CD4-positive, alpha-beta memory T cell (primary cell): ENCODE data around the gene CDK3. TPM values are rescaled to one million over a fixed set of nuclear protein-coding genes. Genes with fewer than 3 reads are reported as not detected.
A peak's percentile ranks its signal among the peaks of the same experiment; 100 is the strongest.

Experiments used
- CTCF ChIA-PET: fragments of 350-600 bp; sonication (Branson Sonifier 250); formaldehyde crosslinking; loops from one replicate; lab custom pipeline; 2021; ENCODE audit warnings: inconsistent platforms; ENCODE audit not compliant: partially characterized antibody; lab: Charles Lee
- POLR2A ChIA-PET: fragments of 350-600 bp; sonication (Branson Sonifier 250); formaldehyde crosslinking; loops from one replicate; lab custom pipeline; 2021; ENCODE audit not compliant: partially characterized antibody; lab: Charles Lee
- DNase-seq, 5 donors: peaks; one replicate each; pipeline versions ENCODE4 v3.0.0 to v3.0.0-alpha.2; 2020 to 2022; ENCODE audit warnings: mixed read lengths in 1 of 5
- H3K27ac ChIP-seq: one replicate; pipeline ENCODE4 v1.7.0; 2013; ENCODE audit warnings: low read depth, low read length
- H3K27me3 ChIP-seq: 2 replicates; pipeline ENCODE4 v1.7.0; 2013; ENCODE audit warnings: mild to moderate bottlenecking, low read length, moderate library complexity; ENCODE audit not compliant: insufficient read depth
- H3K36me3 ChIP-seq: 2 replicates; pipeline ENCODE4 v1.7.0; 2013; ENCODE audit warnings: mild to moderate bottlenecking, low read length, moderate library complexity; ENCODE audit not compliant: insufficient read depth
- H3K4me1 ChIP-seq: 2 replicates; pipeline ENCODE4 v1.7.0; 2013; ENCODE audit warnings: mild to moderate bottlenecking, low read length, moderate library complexity; ENCODE audit not compliant: insufficient read depth
- H3K4me3 ChIP-seq, 2 donors: one replicate each; pipeline ENCODE4 v1.7.0; 2013; ENCODE audit warnings: low read length in 2 of 2, mild to moderate bottlenecking in 1 of 2
- H3K9me3 ChIP-seq, 2 donors: one replicate each; pipeline ENCODE4 v1.7.0; 2013; ENCODE audit warnings: low read length in 2 of 2, control low read depth in 1 of 2; ENCODE audit not compliant: control insufficient read depth in 1 of 2
- H3K27ac Mint-ChIP-seq, 7 donors: one replicate each; pipeline ENCODE4 v1.8.0; 2020 to 2021; ENCODE audit warnings: mixed read lengths in 7 of 7, mild to moderate bottlenecking in 6 of 7, inconsistent platforms in 3 of 7, moderate library complexity in 3 of 7
- H3K27me3 Mint-ChIP-seq, 2 donors: one replicate each; pipeline ENCODE4 v1.8.0; 2020 to 2021; ENCODE audit warnings: mixed read lengths in 2 of 2
- H3K36me3 Mint-ChIP-seq, 2 donors: one replicate each; pipeline ENCODE4 v1.8.0; 2020 to 2021; ENCODE audit warnings: mixed read lengths in 2 of 2, inconsistent platforms in 1 of 2, mild to moderate bottlenecking in 1 of 2
- H3K4me1 Mint-ChIP-seq, 4 donors: one replicate each; pipeline ENCODE4 v1.8.0; 2020 to 2021; ENCODE audit warnings: mixed read lengths in 4 of 4, mild to moderate bottlenecking in 1 of 4
- H3K4me3 Mint-ChIP-seq, 8 donors: one replicate each; pipeline ENCODE4 v1.8.0; 2020 to 2021; ENCODE audit warnings: mixed read lengths in 8 of 8, mild to moderate bottlenecking in 7 of 8, moderate library complexity in 6 of 8, inconsistent platforms in 3 of 8
- H3K9me3 Mint-ChIP-seq, 8 donors: one replicate each; pipeline ENCODE4 v1.8.0; 2020 to 2021; ENCODE audit warnings: mixed read lengths in 8 of 8, mild to moderate bottlenecking in 5 of 8, inconsistent platforms in 3 of 8, moderate library complexity in 1 of 8
- intact Hi-C: fragments of 100-400 bp; cut with micrococcal nuclease; formaldehyde crosslinking; loops from one replicate; pipeline ENCODE4 v1.15.1; 2023
- polyA plus RNA-seq, 2 donors: library from polyadenylated mRNA; unstranded; fragments of 300-500 nt; fragmentation: Illumina TruSeq; gene quantifications; one replicate each; pipeline ENCODE4 v1.2.3, GENCODE V29; 2021
- total RNA-seq, 2 experiments: library from RNA; stranded (reverse); gene quantifications; one replicate each; pipeline ENCODE4 v1.2.3, GENCODE V29; 2021

Gene CDK3
- total and polyA plus RNA-seq, 4 experiments from 2014 or later = 1.0 to 9.7 (median 5.4) TPM

DNA sequence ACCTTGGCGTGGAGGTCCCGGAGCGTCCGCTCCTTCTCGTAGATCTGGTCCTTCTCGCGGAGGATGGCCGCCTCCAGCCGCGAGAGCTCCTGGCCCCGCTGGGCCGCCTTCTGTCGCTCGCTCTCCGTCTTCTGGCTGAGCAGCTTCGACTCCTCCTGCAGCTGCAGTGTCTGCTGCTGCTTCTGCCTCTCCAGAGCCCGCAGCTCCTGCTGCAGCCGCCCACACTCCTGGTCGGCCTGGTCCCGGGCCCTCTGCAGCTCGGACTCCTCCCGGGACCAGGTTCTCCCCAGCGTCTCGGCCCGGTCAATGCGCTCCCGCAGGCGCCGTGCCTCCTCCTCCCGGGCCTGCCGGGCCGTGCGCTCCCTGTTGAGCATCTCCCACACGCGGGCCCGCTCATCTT, 7.6 kb downstream of the CDK3 start:
- H3K9me3 ChIP-seq = no peaks in the 10 kb centered on the region
- H3K27me3 ChIP-seq = no peaks in the 10 kb centered on the region
- no peaks in the 10 kb centered on the region for H3K4me1 ChIP-seq
- DNase-seq = no peak
- peaks cover 0 to 5% (median 3%) of the 10 kb centered on the region in 4 donors for H3K4me1 Mint-ChIP-seq
- H3K27ac Mint-ChIP-seq = no peak overlapping the region
- no peak overlapping the region for H3K4me3 ChIP-seq
- no peaks in the 10 kb centered on the region for H3K27me3 Mint-ChIP-seq
- ChIA-PET CTCF (interaction anchor here (0.6 to 11.7 kb wide), 7 partner anchors 10 to 291 kb away, joined by 3 to 168 read pairs (median 11); partner anchors contain the start of genes EXOC7 and MRPL38), POLR2A (interaction anchor here (2.5 kb wide), 1 partner anchor 103 kb away, joined by 6 read pairs; the partner anchor contains the start of gene MRPL38)
- no peak overlapping the region for H3K27ac ChIP-seq
- no peak overlapping the region for H3K4me3 Mint-ChIP-seq
- peaks cover 0 to 4% of the 10 kb centered on the region in 2 donors for H3K36me3 Mint-ChIP-seq
- H3K36me3 ChIP-seq = no peaks in the 10 kb centered on the region
- H3K9me3 Mint-ChIP-seq = no peaks in the 10 kb centered on the region
- intact Hi-C loops = loop anchor here (5.0 kb wide), 1 partner anchor 256 kb away; no protein-coding TSS in a partner anchor

DNA sequence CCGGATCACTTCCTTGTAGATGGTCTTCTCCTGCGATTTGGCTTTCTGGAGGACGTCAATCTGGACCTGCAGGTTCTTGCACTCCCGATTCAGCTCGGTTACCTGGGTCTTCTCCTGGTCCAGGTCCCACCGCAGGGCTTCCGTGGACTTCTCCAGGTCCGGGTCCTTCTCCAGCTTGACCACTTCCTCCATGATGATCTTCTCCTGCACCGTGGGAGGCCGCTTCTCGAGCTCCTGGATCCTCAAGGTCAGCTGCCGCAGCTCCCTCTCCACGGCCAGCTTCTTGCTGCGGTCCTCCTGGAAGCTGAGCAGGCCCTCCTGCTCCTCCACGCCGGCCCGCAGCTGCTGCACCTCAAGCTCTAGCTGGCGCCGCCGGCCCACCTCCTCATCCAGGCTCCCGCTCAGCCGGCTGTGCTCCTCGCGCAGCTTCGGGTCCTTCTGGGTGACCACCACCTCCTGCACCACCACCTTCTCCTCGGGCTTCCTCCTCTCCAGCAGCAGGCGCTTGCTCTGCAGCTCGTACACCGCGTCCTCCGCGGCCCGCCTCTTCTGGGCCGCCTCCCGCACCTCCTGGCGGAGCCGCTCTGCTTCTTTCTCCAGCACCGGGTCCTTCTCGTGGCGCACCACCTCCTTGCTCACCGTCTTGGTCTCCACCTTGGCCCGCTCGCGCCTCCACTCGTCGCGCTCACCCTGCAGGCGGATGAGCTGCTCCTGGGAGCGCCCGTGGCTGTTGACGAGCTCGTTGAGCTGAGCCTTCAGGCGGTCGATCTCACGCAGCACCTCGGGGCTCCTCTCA, 8.2 kb downstream of the CDK3 start:
- H3K27me3 Mint-ChIP-seq = no peaks in the 10 kb centered on the region
- H3K4me3 ChIP-seq = no peak overlapping the region
- H3K4me3 Mint-ChIP-seq = no peak overlapping the region
- peak overlapping the region in 1 of 7 donors; percentile 58 for H3K27ac Mint-ChIP-seq
- H3K4me1 ChIP-seq = peaks cover under 1% of the 10 kb centered on the region
- peaks cover 0 to 4% of the 10 kb centered on the region in 2 donors for H3K36me3 Mint-ChIP-seq
- DNase-seq = no peak
- intact Hi-C loops = loop anchor here (5.0 kb wide), 1 partner anchor 257 kb away; no protein-coding TSS in a partner anchor
- H3K36me3 ChIP-seq = no peaks in the 10 kb centered on the region
- no peaks in the 10 kb centered on the region for H3K9me3 ChIP-seq
- CTCF ChIA-PET = interaction anchor here (0.8 to 11.7 kb wide), 9 partner anchors 11 to 290 kb away, joined by 3 to 168 read pairs (median 4); partner anchors contain the start of genes EXOC7 and MRPL38
- H3K27ac ChIP-seq = no peak overlapping the region
- POLR2A ChIA-PET = interaction anchor here (2.5 kb wide), 1 partner anchor 104 kb away, joined by 6 read pairs; the partner anchor contains the start of gene MRPL38
- peaks cover 0 to 5% (median 3%) of the 10 kb centered on the region in 4 donors for H3K4me1 Mint-ChIP-seq
- H3K27me3 ChIP-seq = no peaks in the 10 kb centered on the region
- no peaks in the 10 kb centered on the region for H3K9me3 Mint-ChIP-seq

DNA sequence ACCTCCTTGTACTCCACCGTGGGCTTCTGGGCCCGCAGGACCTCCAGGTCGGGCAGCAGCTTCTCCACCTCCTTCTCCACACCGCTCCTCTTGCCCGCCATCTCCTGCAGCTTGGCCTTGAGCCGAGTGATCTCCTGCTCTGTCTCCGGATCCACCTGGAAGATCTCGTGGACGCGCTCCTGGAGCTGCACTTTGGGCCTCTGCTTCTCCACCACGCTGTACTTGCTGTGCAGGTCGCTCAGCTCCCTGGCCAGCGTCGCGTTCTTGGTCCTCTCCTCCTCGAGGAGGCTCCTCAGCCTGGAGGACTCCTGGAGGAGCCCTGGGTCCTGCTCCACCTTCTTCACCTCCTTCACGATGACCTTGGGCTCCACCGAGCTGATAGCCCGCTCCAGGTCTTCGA, 8.8 kb downstream of the CDK3 start:
- H3K4me1 Mint-ChIP-seq = peaks cover 3 to 10% (median 8%) of the 10 kb centered on the region in 4 donors
- no peaks in the 10 kb centered on the region for H3K9me3 ChIP-seq
- peak overlapping the region in 1 of 7 donors; percentile 58 for H3K27ac Mint-ChIP-seq
- no peaks in the 10 kb centered on the region for H3K9me3 Mint-ChIP-seq
- H3K4me1 ChIP-seq = peaks cover 7% of the 10 kb centered on the region
- intact Hi-C loops = loop anchor here (5.0 kb wide), 1 partner anchor 257 kb away; no protein-coding TSS in a partner anchor
- no peak overlapping the region for H3K27ac ChIP-seq
- peaks cover 0 to 4% of the 10 kb centered on the region in 2 donors for H3K36me3 Mint-ChIP-seq
- H3K27me3 ChIP-seq = no peaks in the 10 kb centered on the region
- no peaks in the 10 kb centered on the region for H3K27me3 Mint-ChIP-seq
- H3K4me3 Mint-ChIP-seq = no peak overlapping the region
- CTCF ChIA-PET = interaction anchor here (0.8 to 11.7 kb wide), 8 partner anchors 10 to 290 kb away, joined by 3 to 168 read pairs (median 4); partner anchors contain the start of gene EXOC7
- DNase-seq = no peak
- H3K4me3 ChIP-seq = no peak overlapping the region
- POLR2A ChIA-PET = interaction anchor here (2.5 kb wide), 1 partner anchor 105 kb away, joined by 6 read pairs; the partner anchor contains the start of gene MRPL38
- no peaks in the 10 kb centered on the region for H3K36me3 ChIP-seq

DNA sequence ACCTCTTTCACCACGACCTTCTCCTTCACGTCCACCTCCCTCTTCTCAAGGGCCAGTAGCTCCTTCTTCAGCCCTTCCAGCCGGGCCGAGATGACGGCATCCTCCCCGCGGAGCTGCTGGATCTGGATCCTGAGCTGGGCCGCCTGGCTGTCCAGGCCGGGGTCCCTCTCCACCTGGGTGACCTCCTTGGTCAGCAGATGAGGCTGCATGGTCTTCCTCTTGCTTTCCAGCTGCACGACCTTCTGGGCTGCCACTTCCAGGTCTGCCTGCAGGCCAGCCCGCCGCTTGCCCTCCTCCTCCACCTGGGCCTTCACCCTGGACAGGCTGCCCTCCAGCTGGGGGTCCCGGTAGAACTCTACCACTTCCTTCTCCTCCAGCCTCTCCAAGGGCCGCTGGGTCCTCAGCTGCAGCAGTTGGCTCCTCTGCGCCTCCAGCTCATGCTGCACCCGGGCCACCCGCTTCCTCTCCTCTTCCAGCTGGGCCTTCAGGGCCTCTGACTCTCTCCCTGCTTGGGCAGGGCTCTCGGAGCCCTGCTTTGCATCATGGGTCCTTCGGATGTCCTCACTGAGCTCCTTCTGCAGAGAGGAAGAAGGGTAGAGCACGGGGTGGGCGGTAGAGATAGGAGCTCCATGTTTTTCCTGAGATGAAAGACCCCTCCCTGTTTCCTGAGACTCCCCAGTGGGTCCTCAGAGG, 9.5 kb downstream of the CDK3 start:
- Mint-ChIP-seq H3K27me3 (no peaks in the 10 kb centered on the region), H3K27ac (peak overlapping the region in 1 of 7 donors; percentile 58), H3K36me3 (peaks cover 0 to 4% of the 10 kb centered on the region in 2 donors), H3K4me1 (peaks cover 3 to 11% (median 8%) of the 10 kb centered on the region in 4 donors), H3K4me3 (no peak overlapping the region), H3K9me3 (no peaks in the 10 kb centered on the region)
- no peak overlapping the region for H3K27ac ChIP-seq
- H3K4me1 ChIP-seq = peaks cover 8% of the 10 kb centered on the region
- H3K27me3 ChIP-seq = no peaks in the 10 kb centered on the region
- H3K9me3 ChIP-seq = no peaks in the 10 kb centered on the region
- ChIA-PET POLR2A (interaction anchor here (2.5 kb wide), 1 partner anchor 105 kb away, joined by 6 read pairs; the partner anchor contains the start of gene MRPL38), CTCF (interaction anchor here (1.0 to 11.7 kb wide), 9 partner anchors 8 to 307 kb away, joined by 3 to 168 read pairs (median 5); partner anchors contain the start of genes CDK3 and MRPL38)
- intact Hi-C loops = loop anchor here (5.0 kb wide), 3 partner anchors 112 to 258 kb away; no protein-coding TSS in a partner anchor
- no peaks in the 10 kb centered on the region for H3K36me3 ChIP-seq
- no peak for DNase-seq
- no peak overlapping the region for H3K4me3 ChIP-seq

DNA sequence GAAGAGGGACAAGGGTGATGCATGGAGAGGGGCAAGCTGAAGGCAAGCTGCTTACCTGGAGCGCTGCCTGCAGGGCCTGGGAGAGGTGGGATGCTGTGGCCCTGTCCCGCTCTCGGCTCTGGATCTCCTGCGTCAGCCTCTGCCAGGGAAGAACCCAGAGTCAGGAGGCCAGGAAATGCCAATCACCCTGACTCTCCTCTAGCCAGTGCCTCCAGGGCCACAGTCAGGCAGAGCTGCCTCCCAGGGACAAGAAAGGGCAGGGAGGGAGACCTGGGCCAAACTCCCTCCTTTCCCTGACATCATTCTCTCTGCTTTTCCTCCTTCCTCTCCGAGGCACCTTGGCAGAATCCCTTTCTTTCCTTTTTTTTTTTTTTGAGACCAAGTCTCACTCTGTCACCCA, 11.3 kb downstream of the CDK3 start:
- no peak overlapping the region for H3K27ac Mint-ChIP-seq
- H3K36me3 ChIP-seq = no peaks in the 10 kb centered on the region
- H3K4me1 Mint-ChIP-seq = peaks cover 3 to 11% (median 6%) of the 10 kb centered on the region in 4 donors
- no peaks in the 10 kb centered on the region for H3K27me3 Mint-ChIP-seq
- CTCF ChIA-PET = interaction anchor here (0.7 to 11.7 kb wide), 11 partner anchors 7 to 287 kb away, joined by 3 to 168 read pairs (median 4); partner anchors contain the start of genes CDK3 and MRPL38
- intact Hi-C loops = loop anchor here (5.0 kb wide), 2 partner anchors 110 to 170 kb away; no protein-coding TSS in a partner anchor
- no peaks in the 10 kb centered on the region for H3K27me3 ChIP-seq
- no peaks in the 10 kb centered on the region for H3K36me3 Mint-ChIP-seq
- no peak for DNase-seq
- peaks cover 8% of the 10 kb centered on the region for H3K4me1 ChIP-seq
- no peak overlapping the region for H3K27ac ChIP-seq
- POLR2A ChIA-PET = no interaction called here
- H3K9me3 ChIP-seq = no peaks in the 10 kb centered on the region
- H3K4me3 ChIP-seq = no peak overlapping the region
- H3K9me3 Mint-ChIP-seq = no peaks in the 10 kb centered on the region
- no peak overlapping the region for H3K4me3 Mint-ChIP-seq

DNA sequence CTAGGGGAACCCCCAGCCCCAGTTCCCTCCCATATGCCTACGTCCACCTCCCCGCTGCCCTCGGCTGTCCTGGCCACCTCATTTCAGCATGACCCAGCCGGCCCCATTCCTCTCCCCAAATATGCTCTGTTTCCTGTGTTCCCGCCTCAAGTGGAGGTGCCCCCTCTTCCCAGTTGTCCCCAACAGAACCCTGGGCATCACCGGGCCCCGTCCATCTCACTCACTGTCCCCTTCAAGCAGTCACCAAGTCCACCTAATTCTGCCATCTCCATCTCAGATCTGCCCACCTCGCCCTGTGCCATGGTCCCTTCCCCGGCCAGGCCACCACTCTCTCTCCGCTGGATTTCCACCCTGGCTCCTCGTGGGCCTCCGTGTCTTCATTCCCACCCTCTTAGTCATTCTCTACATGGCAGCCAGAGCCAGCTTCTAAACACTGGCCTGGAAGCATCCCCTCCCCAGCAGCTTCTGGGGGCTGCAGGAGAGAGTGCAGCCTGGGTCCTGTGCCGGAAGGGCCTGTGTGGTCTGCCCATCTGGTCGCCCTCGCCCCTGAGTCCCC, 12.8 kb downstream of the CDK3 start:
- no peaks in the 10 kb centered on the region for H3K36me3 Mint-ChIP-seq
- H3K27me3 Mint-ChIP-seq = no peaks in the 10 kb centered on the region
- DNase-seq = no peak
- Histone ChIP-seq H3K27ac (no peak overlapping the region), H3K27me3 (no peaks in the 10 kb centered on the region), H3K9me3 (no peaks in the 10 kb centered on the region), H3K4me1 (peaks cover 8% of the 10 kb centered on the region), H3K4me3 (no peak overlapping the region), H3K36me3 (no peaks in the 10 kb centered on the region)
- intact Hi-C loops = loop anchor here (5.0 kb wide), 2 partner anchors 109 to 169 kb away; no protein-coding TSS in a partner anchor
- H3K9me3 Mint-ChIP-seq = no peaks in the 10 kb centered on the region
- H3K27ac Mint-ChIP-seq = peak overlapping the region in 1 of 7 donors; percentile 56
- CTCF ChIA-PET = interaction anchor here (0.6 to 11.7 kb wide), 46 partner anchors 9 to 1377 kb away, joined by 3 to 168 read pairs (median 5); partner anchors contain the start of genes CDK3, EVPL, EXOC7 and MRPL38
- H3K4me1 Mint-ChIP-seq = peaks cover 3 to 11% (median 6%) of the 10 kb centered on the region in 4 donors
- no peak overlapping the region for H3K4me3 Mint-ChIP-seq
- POLR2A ChIA-PET = interaction anchor here (0.7 to 1.7 kb wide), 6 partner anchors 16 to 266 kb away, joined by 3 to 6 read pairs (median 4); partner anchors contain the start of gene EXOC7
